Natural killer cell (primary cell): ENCODE results near the gene CDC42BPG. TPM values are rescaled to one million over a fixed set of nuclear protein-coding genes. Genes with fewer than 3 reads are reported as not detected.

ENCODE experiments used
- ATAC-seq, 3 donors: fragments of 150-1000 bp in 2 of 3; fragments of 200-7000 bp in 1 of 3; cut with Tn5 transposase; 1 replicate in 1 of 3; 2 replicates in 2 of 3; pipeline ENCODE4 v1.10.0; 2021; ENCODE audit warnings: mild to moderate bottlenecking in 2 of 3, moderate library complexity in 2 of 3
- DNase-seq, 2 donors: peaks; one replicate each; pipeline versions ENCODE4 v3.0.0 to v3.0.0-alpha.2; 2013 to 2021; ENCODE audit warnings: mixed read lengths in 1 of 2
- H3K27ac ChIP-seq: one replicate; pipeline ENCODE4 v1.5.1; 2013; ENCODE audit warnings: mild to moderate bottlenecking, low read length
- H3K27me3 ChIP-seq: one replicate; pipeline ENCODE4 v1.6.1; 2013; ENCODE audit warnings: low read length; ENCODE audit not compliant: control insufficient read depth, insufficient read depth
- H3K36me3 ChIP-seq: one replicate; pipeline ENCODE4 v1.6.1; 2013; ENCODE audit warnings: low read length; ENCODE audit not compliant: control insufficient read depth, insufficient read depth
- H3K4me1 ChIP-seq: one replicate; pipeline ENCODE4 v1.6.1; 2013; ENCODE audit warnings: low read length; ENCODE audit not compliant: control insufficient read depth, insufficient read depth
- H3K4me3 ChIP-seq: one replicate; pipeline ENCODE4 v1.5.1; 2013; ENCODE audit warnings: low read length
- H3K9me3 ChIP-seq: one replicate; pipeline ENCODE4 v1.6.1; 2013; ENCODE audit warnings: low read length; ENCODE audit not compliant: control insufficient read depth, insufficient read depth
- H3K27ac Mint-ChIP-seq, 2 donors: one replicate each; pipeline ENCODE4 v1.8.0; 2022; ENCODE audit warnings: mild to moderate bottlenecking in 2 of 2, mixed read lengths in 2 of 2, moderate library complexity in 1 of 2
- H3K27me3 Mint-ChIP-seq, 2 donors: one replicate each; pipeline ENCODE4 v1.8.0; 2022; ENCODE audit warnings: low read depth in 2 of 2, mixed read lengths in 2 of 2
- H3K36me3 Mint-ChIP-seq: one replicate; pipeline ENCODE4 v1.8.0; 2022; ENCODE audit warnings: mixed read lengths
- H3K4me1 Mint-ChIP-seq, 2 donors: one replicate each; pipeline ENCODE4 v1.8.0; 2022; ENCODE audit warnings: mixed read lengths in 2 of 2
- H3K4me3 Mint-ChIP-seq: one replicate; pipeline ENCODE4 v1.8.0; 2022; ENCODE audit warnings: mild to moderate bottlenecking, moderate library complexity, mixed read lengths
- H3K9me3 Mint-ChIP-seq, 2 donors: one replicate each; pipeline ENCODE4 v1.8.0; 2022; ENCODE audit warnings: mixed read lengths in 2 of 2
- WGBS: methylation state at CpG from one replicate; pipeline ENCODE4 v1.1.7; 2013; ENCODE audit warnings: missing lambda C conversion rate; ENCODE audit not compliant: insufficient coverage; 5-methylcytosine and 5-hydroxymethylcytosine counted together
- intact Hi-C: fragments of 100-400 bp; cut with micrococcal nuclease; formaldehyde crosslinking; loops from one replicate; pipeline ENCODE4 v1.14.2; 2022
- total RNA-seq, 4 donors: library from RNA; stranded (reverse); fragments of 120-200 nt in 1 of 4; gene quantifications; one replicate each; pipeline versions ENCODE4 v1.2.3 to v1.2.4, GENCODE V29; 2013 to 2022
- TF ChIP-seq, protein P1 (sequence below): fragments of 200-600 bp; IDR thresholded peaks from one replicate; pipeline ENCODE4 v1.8.0; 2022; ENCODE audit warnings: antibody characterized with exemption

The CDC42BPG gene
- total RNA-seq, 3 donors from 2014 or later (not counting 1 experiment from before 2014, with no cell fraction given) = 8.2 to 12.7 (median 10.7) TPM

DNA sequence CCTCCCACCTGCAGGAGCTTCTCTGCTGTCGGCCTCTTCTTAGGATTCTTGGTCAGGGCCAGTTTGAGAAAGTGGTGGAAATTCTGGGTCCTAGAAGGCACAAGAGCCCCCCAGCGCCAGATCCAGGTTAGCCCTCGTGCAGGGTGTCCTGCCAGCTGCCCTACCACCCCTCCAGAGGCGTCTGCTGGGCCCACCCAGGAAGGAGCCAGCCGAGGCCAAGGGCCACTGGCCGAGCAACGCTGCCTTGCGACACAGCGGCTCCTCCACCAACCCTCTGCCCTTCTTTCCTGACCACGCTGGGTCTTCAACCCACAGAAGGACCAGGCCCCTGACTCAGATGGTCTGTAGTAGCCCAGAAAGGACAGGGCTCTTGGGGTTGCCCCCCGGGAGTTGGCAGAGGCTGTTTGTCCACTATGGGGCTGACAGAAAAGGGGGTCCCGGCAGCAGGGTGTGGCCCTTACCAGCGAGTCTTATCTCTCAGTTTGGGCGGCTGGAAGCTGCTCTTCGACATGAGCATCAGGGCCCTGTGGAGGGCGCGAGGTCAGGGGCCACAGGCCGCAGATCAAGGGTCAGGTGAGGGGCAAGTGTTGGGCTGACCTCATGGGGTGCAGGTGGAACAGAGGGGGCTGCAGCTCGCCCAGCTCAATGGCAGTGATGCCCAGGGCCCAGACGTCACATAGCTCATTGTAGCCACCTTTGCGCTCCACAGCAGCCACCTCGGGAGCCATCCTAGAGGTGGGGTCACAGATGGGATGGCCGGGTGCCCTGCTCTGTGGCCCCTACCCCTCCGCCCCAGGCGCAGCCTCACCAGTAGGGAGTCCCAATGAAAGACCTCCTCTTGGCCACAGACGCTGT lies 43.9 kb downstream of the CDC42BPG start:
- WGBS = 82% methylated on average over 26 of the region's 26 CpGs
- TF ChIP-seq, protein P1, sequence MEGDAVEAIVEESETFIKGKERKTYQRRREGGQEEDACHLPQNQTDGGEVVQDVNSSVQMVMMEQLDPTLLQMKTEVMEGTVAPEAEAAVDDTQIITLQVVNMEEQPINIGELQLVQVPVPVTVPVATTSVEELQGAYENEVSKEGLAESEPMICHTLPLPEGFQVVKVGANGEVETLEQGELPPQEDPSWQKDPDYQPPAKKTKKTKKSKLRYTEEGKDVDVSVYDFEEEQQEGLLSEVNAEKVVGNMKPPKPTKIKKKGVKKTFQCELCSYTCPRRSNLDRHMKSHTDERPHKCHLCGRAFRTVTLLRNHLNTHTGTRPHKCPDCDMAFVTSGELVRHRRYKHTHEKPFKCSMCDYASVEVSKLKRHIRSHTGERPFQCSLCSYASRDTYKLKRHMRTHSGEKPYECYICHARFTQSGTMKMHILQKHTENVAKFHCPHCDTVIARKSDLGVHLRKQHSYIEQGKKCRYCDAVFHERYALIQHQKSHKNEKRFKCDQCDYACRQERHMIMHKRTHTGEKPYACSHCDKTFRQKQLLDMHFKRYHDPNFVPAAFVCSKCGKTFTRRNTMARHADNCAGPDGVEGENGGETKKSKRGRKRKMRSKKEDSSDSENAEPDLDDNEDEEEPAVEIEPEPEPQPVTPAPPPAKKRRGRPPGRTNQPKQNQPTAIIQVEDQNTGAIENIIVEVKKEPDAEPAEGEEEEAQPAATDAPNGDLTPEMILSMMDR = no peak
- H3K9me3 ChIP-seq = no peaks in the 10 kb centered on the region
- ATAC-seq (no peak), DNase-seq (no peak)
- Mint-ChIP-seq H3K36me3 (no peaks in the 10 kb centered on the region), H3K4me1 (peaks cover 10 to 14% of the 10 kb centered on the region in 2 donors), H3K9me3 (no peaks in the 10 kb centered on the region), H3K27me3 (no peaks in the 10 kb centered on the region), H3K4me3 (peak overlapping the region; percentile 43), H3K27ac (peak overlapping the region; percentile 46 to 76)
- no peak overlapping the region for H3K4me3 ChIP-seq
- no peaks in the 10 kb centered on the region for H3K27me3 ChIP-seq
- peak overlapping the region; percentile 25 for H3K27ac ChIP-seq
- intact Hi-C loops = no loop called here
- peaks cover 25% of the 10 kb centered on the region for H3K36me3 ChIP-seq
- H3K4me1 ChIP-seq = peaks cover 42% of the 10 kb centered on the region

DNA sequence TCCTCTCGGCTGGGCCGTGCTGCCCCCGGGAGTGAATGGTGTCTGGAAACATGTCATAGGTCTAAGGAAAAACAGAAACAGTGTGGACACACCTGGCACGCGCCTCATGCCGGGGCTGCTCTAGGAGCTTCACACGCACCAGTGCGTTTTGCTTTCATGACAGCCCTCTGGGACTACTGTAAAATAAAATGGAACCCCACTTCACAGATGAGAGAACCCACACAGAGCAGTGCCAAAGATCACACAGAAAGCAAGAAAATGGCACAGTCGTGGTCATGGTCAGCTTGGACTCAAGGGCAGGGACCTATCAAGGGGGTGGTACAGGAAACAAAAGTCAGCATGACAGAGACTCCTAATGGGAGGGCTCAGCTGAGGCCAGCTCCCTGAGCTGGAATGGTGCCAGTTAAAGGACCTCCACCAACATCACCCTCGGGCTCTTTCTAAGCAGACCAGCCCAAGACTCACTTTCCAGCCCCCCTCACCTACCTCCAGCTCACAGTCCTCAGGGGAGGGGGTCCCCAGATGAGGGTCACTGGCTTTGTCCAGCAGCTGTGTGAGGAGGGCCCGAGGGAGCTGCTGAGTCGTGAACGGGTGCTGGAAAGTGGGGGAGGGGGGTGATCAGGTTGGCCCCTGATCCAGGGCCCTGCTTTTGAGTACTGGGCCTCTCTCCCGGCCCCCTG lies 44.7 kb downstream of the CDC42BPG start:
- Histone ChIP-seq H3K36me3 (peaks cover 22% of the 10 kb centered on the region), H3K4me3 (no peak overlapping the region), H3K27me3 (no peaks in the 10 kb centered on the region), H3K4me1 (peaks cover 42% of the 10 kb centered on the region), H3K27ac (no peak overlapping the region), H3K9me3 (no peaks in the 10 kb centered on the region)
- Mint-ChIP-seq H3K4me3 (no peak overlapping the region), H3K27ac (peak overlapping the region in 1 of 2 donors; percentile 32), H3K9me3 (no peaks in the 10 kb centered on the region), H3K4me1 (peaks cover 10 to 14% of the 10 kb centered on the region in 2 donors), H3K27me3 (no peaks in the 10 kb centered on the region), H3K36me3 (no peaks in the 10 kb centered on the region)
- 70% methylated on average over 14 of the region's 14 CpGs for WGBS
- intact Hi-C loops = no loop called here
- ATAC-seq (no peak), DNase-seq (no peak)
- TF ChIP-seq, protein P1 = no peak

DNA sequence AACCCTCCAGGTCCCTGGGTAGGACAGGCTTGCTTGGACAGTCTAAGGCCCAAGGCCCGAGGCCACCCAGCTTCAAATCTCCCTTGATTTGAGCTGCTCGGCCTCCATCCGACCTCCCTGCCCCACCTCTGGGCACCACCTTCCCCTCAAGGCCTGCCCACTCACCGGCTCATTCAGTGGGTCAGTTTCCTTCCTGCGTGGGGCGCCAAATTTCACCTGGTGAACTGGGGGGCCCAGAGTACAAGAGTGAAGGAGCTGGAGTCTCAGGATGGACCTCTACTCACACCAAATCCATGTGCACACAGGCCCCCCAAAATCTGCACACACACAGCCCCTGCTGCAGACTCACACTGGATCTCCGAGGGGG lies 45.2 kb downstream of the CDC42BPG start:
- Histone ChIP-seq H3K9me3 (no peaks in the 10 kb centered on the region), H3K27ac (no peak overlapping the region), H3K4me1 (peaks cover 40% of the 10 kb centered on the region), H3K36me3 (peaks cover 22% of the 10 kb centered on the region), H3K4me3 (no peak overlapping the region), H3K27me3 (no peaks in the 10 kb centered on the region)
- 79% methylated on average over 7 of the region's 7 CpGs for WGBS
- H3K4me1 Mint-ChIP-seq = peaks cover 13 to 14% of the 10 kb centered on the region in 2 donors
- H3K27me3 Mint-ChIP-seq = no peaks in the 10 kb centered on the region
- H3K4me3 Mint-ChIP-seq = no peak overlapping the region
- no peaks in the 10 kb centered on the region for H3K36me3 Mint-ChIP-seq
- no peaks in the 10 kb centered on the region for H3K9me3 Mint-ChIP-seq
- intact Hi-C loops = no loop called here
- DNase-seq (no peak), ATAC-seq (no peak)
- peak overlapping the region in 1 of 2 donors; percentile 32 for H3K27ac Mint-ChIP-seq
- TF ChIP-seq, protein P1 = no peak
